ENCODE data around the gene CEP128.

DNA sequence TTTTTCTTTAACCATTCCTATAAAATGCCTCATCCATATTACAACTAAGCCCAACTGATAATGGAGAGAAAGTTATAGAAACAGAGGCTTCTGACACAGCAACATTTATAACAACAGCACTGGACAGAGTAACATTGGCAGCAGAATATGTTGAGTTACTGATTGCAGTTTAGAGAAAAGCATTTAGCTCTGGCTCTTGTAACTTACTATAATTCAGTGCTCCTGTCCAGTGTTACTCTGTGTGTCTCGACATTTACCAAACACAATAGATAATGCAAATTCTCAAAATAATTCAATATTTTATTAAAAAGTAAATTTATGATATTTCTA lies 356.1 kb downstream of the CEP128 start:
- TF ChIP-seq, protein P1, sequence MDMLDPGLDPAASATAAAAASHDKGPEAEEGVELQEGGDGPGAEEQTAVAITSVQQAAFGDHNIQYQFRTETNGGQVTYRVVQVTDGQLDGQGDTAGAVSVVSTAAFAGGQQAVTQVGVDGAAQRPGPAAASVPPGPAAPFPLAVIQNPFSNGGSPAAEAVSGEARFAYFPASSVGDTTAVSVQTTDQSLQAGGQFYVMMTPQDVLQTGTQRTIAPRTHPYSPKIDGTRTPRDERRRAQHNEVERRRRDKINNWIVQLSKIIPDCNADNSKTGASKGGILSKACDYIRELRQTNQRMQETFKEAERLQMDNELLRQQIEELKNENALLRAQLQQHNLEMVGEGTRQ (IDR thresholded peaks at IDR 0.05; ENCODE audit: borderline replicate concordance, low read depth, low read length), result no peak
- no peak for TF ChIP-seq EP300 (IDR thresholded peaks at IDR 0.05; ENCODE audit: borderline replicate concordance in 1 of 2, low read depth in 1 of 2, low read length in 1 of 2)
- TF ChIP-seq, protein P2, sequence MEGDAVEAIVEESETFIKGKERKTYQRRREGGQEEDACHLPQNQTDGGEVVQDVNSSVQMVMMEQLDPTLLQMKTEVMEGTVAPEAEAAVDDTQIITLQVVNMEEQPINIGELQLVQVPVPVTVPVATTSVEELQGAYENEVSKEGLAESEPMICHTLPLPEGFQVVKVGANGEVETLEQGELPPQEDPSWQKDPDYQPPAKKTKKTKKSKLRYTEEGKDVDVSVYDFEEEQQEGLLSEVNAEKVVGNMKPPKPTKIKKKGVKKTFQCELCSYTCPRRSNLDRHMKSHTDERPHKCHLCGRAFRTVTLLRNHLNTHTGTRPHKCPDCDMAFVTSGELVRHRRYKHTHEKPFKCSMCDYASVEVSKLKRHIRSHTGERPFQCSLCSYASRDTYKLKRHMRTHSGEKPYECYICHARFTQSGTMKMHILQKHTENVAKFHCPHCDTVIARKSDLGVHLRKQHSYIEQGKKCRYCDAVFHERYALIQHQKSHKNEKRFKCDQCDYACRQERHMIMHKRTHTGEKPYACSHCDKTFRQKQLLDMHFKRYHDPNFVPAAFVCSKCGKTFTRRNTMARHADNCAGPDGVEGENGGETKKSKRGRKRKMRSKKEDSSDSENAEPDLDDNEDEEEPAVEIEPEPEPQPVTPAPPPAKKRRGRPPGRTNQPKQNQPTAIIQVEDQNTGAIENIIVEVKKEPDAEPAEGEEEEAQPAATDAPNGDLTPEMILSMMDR (IDR thresholded peaks at IDR 0.05), result no peak
- TF ChIP-seq FOXJ3 (CRISPR knock-in tag; IDR thresholded peaks at IDR 0.05), result no peak
- no peak for TF ChIP-seq RFX5 (IDR thresholded peaks at IDR 0.05; ENCODE audit: low read length)
- TF ChIP-seq SMC3 (IDR thresholded peaks at IDR 0.05; ENCODE audit: low read depth, low read length), result no peak
- TF ChIP-seq, protein P3, sequence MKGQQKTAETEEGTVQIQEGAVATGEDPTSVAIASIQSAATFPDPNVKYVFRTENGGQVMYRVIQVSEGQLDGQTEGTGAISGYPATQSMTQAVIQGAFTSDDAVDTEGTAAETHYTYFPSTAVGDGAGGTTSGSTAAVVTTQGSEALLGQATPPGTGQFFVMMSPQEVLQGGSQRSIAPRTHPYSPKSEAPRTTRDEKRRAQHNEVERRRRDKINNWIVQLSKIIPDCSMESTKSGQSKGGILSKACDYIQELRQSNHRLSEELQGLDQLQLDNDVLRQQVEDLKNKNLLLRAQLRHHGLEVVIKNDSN (IDR thresholded peaks at IDR 0.05; ENCODE audit: borderline replicate concordance, low read depth), result no peak
- no peak for TF ChIP-seq POLR2AphosphoS5 (IDR thresholded peaks at IDR 0.05; ENCODE audit: low read depth, low read length)
- TF ChIP-seq NFIC (IDR thresholded peaks at IDR 0.05; ENCODE audit: borderline replicate concordance), result no peak

Data from SK-N-SH (cell line).